GM21737 (cell line): ENCODE data around the gene SLC9A9.

Experiments used
- ATAC-seq: cut with Tn5 transposase; IDR thresholded peaks from one replicate; pipeline ENCODE4 v1.9.1; 2021; ENCODE audit warnings: mild to moderate bottlenecking, moderate library complexity; ENCODE audit not compliant: unreplicated experiment

The SLC9A9 gene

DNA sequence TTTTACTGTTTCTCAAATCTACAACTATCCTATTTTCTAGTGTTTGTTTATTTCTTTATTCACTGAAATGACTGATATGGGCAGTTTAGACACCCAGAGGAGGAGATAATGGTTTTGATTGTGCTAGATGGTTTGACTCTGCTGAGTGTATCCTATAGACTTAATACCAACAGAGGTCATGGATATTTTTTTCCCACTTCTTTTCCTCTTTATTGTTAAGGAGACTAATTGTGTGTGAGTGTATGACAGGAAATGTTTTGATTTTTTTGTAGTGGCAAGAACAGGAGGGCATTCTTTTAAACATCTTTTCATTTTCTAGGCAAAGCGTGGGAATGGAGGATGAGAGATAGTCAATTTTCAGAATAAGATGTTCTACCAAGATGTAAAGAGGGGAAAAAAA, 505.2 kb downstream of the SLC9A9 start:
- ATAC-seq: no peak

DNA sequence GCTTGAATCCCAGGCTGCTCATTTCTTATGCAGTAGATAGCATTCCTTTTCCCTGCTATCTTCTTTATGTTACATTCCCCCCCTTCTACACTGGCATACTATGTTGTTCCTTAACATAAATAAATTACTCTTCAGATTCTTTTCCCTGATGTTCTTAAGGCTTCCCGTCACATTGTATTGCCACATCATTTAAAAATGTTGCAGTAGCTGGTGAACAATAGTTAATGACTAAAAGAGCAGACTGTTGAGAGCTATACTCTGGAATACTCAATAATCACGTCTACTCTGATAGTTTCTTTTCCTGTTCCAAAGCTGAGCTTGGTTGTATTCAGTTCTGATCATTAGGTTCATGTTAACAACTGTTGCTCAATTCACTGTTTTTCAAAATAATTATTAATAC, 508.8 kb downstream of the SLC9A9 start:
- no peak for ATAC-seq

- no peak for ATAC-seq
Observed at GRCh38 chr3:143337387-143337786, 510.9 kb downstream of the SLC9A9 start.

DNA sequence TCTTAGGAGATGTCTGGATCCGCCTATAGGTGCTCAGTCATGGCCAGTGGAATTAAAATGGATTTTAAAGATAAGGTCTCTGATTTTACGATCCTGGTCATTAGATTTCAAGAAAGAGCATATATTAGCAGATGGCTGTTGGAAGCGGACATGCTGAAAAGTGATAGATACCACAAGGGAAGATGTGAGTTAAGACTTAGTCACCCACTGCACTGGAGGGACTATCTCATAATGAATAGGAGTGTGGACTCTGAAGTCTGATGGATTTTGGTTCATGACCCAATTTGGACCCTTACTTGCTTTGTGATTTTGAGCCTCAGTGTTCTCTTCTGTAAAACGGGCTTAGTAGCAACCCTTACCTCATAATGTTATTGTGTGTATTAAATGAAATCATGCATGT, 514.0 kb downstream of the SLC9A9 start:
- no peak for ATAC-seq

- ATAC-seq: no peak
Observed at GRCh38 chr3:143333367-143333766, 514.9 kb downstream of the SLC9A9 start.

GRCh38 chr3:143332026-143332425, 516.2 kb downstream of the SLC9A9 start:
- ATAC-seq: no peak

- no peak for ATAC-seq
Observed at GRCh38 chr3:143331350-143331749, 516.9 kb downstream of the SLC9A9 start.

DNA sequence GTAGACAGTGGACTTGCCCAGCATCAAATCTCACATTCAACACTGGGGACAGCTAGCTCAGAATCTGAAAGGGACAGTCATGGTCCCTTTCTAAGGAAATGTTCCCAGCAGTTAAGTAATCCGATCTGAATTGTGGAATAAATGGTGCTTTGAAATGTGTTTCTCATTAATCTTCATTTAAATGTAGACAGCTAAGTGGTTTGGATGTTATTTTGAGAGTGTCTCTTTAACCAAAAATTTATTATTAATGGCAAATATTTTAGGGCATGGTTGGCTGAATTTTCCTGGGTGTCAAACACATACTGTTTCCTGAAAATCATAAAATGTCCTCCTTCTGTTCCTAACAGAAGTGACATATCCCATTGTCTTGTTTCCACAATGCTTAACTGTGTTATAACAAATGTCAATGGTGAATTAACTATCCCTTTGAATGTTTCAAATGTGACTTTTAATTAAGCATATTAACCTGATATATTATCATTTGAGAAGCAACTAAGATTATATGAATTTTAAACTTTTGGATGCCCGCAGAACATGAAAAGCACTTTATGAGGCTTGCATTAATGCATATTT, 517.9 kb downstream of the SLC9A9 start:
- no peak for ATAC-seq

DNA sequence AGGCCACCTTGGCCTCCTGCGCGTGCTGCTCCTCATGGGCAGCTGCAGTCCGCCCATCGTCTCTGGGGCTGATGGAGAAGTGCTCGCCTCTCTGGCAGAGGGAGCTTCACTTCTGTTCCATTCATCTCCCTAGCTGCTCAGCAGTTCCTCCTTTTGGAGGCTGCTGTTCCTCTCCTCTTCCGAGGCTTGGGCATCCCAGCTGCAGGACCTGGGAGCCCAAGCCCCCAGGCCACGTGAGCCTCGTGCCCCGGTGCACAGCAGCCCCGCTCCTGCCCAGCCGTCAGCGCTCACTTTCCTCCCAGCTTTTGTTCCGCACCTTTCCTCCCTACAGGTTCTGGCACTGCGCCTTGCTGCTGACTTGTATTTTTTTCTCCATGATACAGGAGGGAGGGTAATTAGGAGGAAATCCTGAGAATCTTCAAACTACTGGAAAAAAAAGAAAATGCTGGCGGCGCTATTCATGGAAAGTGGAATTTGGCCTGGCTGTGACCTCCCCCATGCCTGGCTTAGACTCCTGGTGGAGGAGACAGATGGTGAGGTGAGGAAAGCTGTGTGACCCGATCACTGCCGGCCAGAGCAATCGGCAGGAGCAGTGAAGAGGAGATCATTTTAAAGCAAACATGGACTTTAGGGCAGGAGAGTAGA, 518.6 kb downstream of the SLC9A9 start:
- no peak for ATAC-seq

DNA sequence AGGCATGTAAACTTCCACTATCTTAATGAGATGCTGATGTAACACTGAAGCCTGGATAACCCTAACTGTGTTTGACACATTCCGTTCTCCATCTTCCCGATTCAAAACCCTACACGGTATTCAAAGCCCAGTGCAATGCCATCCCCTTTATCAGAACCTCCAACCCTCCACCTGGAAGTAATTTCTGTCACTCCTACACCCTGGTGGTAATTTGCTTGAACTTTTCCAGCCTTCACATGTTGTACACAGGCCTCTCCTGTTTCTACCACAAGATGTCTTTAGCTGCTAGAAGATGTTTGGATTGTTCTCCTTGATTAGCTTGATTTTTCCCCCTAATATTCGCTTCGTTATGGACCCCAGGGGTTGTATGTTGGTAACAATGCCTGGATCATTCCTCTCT, 519.8 kb downstream of the SLC9A9 start:
- no peak for ATAC-seq

GRCh38 chr3:143326983-143327778, 521.1 kb downstream of the SLC9A9 start:
- no peak for ATAC-seq

- ATAC-seq: no peak
Observed at GRCh38 chr3:143321058-143321769, 527.1 kb downstream of the SLC9A9 start.

- no peak for ATAC-seq
Observed at GRCh38 chr3:143315766-143316165, 532.5 kb downstream of the SLC9A9 start.

DNA sequence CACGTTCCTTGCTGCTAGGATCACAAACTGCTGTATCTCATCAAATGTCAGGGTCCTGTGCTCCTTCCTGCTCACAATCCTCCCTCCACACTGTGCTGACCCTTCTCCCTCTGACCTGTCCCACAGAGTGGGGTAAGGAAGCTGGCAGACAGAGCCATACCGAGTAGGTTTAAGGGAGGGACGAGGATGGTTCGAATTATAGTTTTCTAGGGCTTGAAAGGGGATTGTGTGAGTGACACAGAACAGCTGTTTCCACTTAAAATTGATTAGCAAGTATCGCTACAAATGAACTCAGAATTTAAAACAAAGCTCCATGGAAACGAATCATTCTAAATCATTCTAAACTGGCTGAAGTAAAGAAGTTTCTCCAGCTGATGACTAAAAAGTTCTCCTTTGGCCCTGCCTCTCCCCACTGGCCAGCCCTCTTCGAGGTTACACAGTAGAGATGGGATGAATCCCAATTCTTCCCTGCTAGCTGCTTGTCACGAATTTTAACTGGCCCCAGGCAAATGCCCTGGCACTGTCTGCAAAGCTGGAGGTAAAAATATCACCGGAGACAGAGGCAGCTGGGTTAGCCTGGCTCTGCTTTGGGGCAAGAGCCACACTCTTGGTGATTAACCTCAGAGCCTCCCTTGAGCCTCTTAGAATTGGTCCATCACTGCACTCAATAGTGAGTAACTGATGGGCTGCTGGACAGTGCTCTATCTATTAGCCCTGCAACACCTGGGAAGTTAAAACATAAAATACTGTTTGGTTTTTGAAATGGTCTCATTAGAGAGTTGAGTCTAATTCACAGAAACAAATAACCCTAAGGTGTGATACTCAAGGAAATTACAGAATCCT, 533.8 kb downstream of the SLC9A9 start:
- no peak for ATAC-seq

- no peak for ATAC-seq
Observed at GRCh38 chr3:143313893-143314188, 534.4 kb downstream of the SLC9A9 start.

DNA sequence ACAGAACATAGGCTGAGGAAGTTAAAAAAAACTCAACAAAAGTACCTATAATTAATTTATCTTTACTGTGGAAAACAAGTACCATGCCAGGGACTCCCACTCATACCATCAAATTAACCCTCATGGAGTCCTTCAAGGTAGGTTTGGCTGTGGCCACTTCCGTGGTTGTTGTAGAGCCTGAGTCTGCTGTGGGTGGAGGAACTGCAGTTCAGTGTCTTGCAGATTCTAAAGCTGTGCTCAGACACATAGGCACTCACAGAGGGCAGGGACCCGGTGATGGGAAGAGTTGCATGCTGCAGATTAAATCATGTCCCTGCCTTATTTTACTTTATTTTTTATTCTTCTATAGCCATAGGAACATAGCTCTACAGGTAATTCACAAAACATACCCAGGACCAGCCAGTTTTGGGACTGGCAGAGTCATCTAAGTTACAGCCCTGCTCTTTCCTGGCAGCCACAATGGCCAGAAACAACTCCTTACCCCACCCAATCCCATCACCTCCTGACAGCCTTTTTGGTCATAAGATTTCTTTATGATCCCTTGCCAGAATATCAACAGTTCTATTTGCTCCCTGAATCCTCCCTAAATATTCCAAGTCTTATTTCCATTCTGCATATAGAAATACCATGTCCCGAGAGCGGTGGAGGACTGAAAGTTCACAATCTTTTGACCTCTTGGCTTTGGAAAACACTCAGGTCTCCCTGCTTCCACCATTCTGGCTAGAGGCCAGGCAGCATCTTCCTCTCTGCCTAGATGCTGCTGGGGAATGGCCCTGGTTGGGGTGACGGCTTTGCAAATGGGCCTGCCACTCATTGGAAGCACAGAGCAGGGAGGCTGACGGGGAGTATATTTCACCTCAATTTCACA, 535.0 kb downstream of the SLC9A9 start:
- no peak for ATAC-seq

DNA sequence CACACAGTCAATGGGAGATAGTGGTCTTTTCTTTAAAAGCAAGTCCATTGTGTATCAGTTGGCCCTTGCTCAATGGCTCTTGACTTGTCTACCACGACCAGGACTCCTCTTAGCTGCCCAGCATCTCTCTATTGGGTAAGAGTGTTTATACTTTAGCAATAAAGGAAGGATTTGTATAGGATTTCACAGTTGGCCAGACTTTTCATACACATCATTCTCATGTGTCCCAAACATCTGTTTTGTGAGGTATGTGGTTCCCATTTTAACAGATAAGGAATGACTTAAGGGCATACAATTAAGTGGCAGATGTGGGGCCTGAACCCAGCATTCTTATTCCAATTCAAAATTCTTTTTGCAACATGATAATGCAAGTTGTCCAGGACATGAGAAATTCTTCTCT, 537.2 kb downstream of the SLC9A9 start:
- no peak for ATAC-seq

GRCh38 chr3:143309705-143310104, 538.6 kb downstream of the SLC9A9 start:
- ATAC-seq: no peak

DNA sequence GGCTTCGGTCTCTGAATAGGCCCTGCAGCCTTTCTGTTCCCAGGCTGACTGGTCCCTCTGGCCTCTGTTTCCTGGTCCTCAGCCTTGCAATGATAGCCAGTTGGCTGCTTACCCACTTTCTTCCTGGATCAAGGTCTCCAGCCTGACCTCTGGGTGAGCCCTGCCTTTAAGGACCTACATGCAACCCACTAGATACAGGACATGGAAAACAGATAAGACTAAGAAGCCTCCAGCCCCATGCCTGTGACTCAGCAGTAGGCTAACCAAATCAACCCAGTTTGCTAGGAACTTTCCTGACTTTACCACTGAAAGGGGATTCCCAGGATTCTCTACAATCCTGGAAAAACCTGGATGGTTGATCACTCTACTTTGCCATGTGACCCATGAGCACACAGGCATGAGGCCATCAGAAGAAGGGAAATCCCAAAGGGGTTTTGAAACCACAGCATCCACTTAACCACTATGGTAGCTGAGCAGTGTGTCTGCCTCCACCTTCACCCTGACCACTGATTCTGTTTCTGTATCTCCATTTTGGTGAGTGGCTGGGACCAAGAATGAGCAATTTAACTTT, 540.6 kb downstream of the SLC9A9 start:
- no peak for ATAC-seq

DNA sequence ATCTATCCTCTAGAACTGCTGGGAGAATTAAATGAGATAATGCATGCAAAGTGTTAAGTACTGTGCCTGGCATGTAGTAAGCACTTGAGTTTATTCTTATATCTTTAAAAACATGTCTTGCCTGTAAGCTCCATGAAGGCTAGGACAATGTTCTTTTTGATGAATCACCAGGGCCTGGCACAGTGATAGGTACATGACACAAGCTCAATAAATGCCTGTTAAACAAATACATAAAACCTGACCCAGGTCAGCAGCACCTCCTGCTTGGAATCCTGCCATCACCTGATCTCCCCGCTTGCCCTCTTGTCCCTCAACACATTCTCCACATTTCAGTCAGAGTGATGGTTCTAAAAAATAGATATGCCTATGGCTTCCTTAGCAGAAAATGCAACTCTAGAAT, 541.9 kb downstream of the SLC9A9 start:
- no peak for ATAC-seq
